Measurements from ENCODE around the gene RPS6KC1. TPM values are rescaled to one million over a fixed set of nuclear protein-coding genes. Genes with fewer than 3 reads are reported as not detected.

The RPS6KC1 gene
- total and polyA plus RNA-seq, 9 of the 15 experiments (the other 6 are each of a cell fraction or from before 2014, with no cell fraction given): 4.3 to 34.6 (median 20.9) TPM

Other genes with a start within 250 kb of the RPS6KC1 start
- gene SPATA45, start 203.6 kb upstream of the RPS6KC1 start, total RNA-seq (2014; rRNA removed): not detected in 2 replicates
- gene SPATA45, start 203.6 kb upstream of the RPS6KC1 start, total RNA-seq (2014; rRNA removed; fragmentation: Illumina TruSeq; extraction: Trizol): not detected in 2 replicates
- not detected in 2 replicates for gene SPATA45, start 203.6 kb upstream of the RPS6KC1 start, total RNA-seq (2015; rRNA removed; fragmentation: Illumina TruSeq; extraction: Trizol)
- gene SPATA45, start 203.6 kb upstream of the RPS6KC1 start, total RNA-seq (2021): not detected in 2 replicates
- gene SPATA45, start 203.6 kb upstream of the RPS6KC1 start, polyA plus RNA-seq (2011; rRNA removed): 0.18 TPM in 1 of 2 replicates, not detected in the other
- not detected in 2 replicates for gene SPATA45, start 203.6 kb upstream of the RPS6KC1 start, polyA plus RNA-seq (2014; fragmentation: Illumina TruSeq; extraction: Trizol)
- not detected for gene SPATA45, start 203.6 kb upstream of the RPS6KC1 start, polyA plus RNA-seq (2014; fragmentation: Nextera tagmentation; extraction: Ambion mirVana)
- not detected in 2 replicates for gene SPATA45, start 203.6 kb upstream of the RPS6KC1 start, polyA plus RNA-seq (2014; rRNA removed)
- gene FLVCR1, start 193.0 kb upstream of the RPS6KC1 start, total RNA-seq (2014; rRNA removed): 7.0 and 9.7 TPM in 2 replicates
- 17.2 and 19.7 TPM in 2 replicates for gene FLVCR1, start 193.0 kb upstream of the RPS6KC1 start, total RNA-seq (2014; rRNA removed; fragmentation: Illumina TruSeq; extraction: Trizol)
- 12.7 and 15.0 TPM in 2 replicates for gene FLVCR1, start 193.0 kb upstream of the RPS6KC1 start, total RNA-seq (2015; rRNA removed; fragmentation: Illumina TruSeq; extraction: Trizol)
- 12.7 and 13.4 TPM in 2 replicates for gene FLVCR1, start 193.0 kb upstream of the RPS6KC1 start, total RNA-seq (2021)
- gene FLVCR1, start 193.0 kb upstream of the RPS6KC1 start, polyA plus RNA-seq (2011; rRNA removed): 18.0 and 19.0 TPM in 2 replicates
- gene FLVCR1, start 193.0 kb upstream of the RPS6KC1 start, polyA plus RNA-seq (2014; fragmentation: Illumina TruSeq; extraction: Trizol): 11.8 and 12.5 TPM in 2 replicates
- 1 to 10 TPM; 5.2 to 5.6 TPM for gene FLVCR1, start 193.0 kb upstream of the RPS6KC1 start, polyA plus RNA-seq (2014; fragmentation: Nextera tagmentation; extraction: Ambion mirVana)
- gene FLVCR1, start 193.0 kb upstream of the RPS6KC1 start, polyA plus RNA-seq (2014; rRNA removed): 7.4 and 9.0 TPM in 2 replicates
- 0.09 TPM in 1 of 2 replicates, not detected in the other for gene VASH2, start 100.7 kb upstream of the RPS6KC1 start, total RNA-seq (2014; rRNA removed)
- 0.06 and 0.11 TPM in 2 replicates for gene VASH2, start 100.7 kb upstream of the RPS6KC1 start, total RNA-seq (2014; rRNA removed; fragmentation: Illumina TruSeq; extraction: Trizol)
- not detected in 2 replicates for gene VASH2, start 100.7 kb upstream of the RPS6KC1 start, total RNA-seq (2015; rRNA removed; fragmentation: Illumina TruSeq; extraction: Trizol)
- 0.13 and 0.40 TPM in 2 replicates for gene VASH2, start 100.7 kb upstream of the RPS6KC1 start, total RNA-seq (2021)
- gene VASH2, start 100.7 kb upstream of the RPS6KC1 start, polyA plus RNA-seq (2011; rRNA removed): 0.03 and 0.07 TPM in 2 replicates
- gene VASH2, start 100.7 kb upstream of the RPS6KC1 start, polyA plus RNA-seq (2014; fragmentation: Illumina TruSeq; extraction: Trizol): 0.04 and 0.07 TPM in 2 replicates
- gene VASH2, start 100.7 kb upstream of the RPS6KC1 start, polyA plus RNA-seq (2014; fragmentation: Nextera tagmentation; extraction: Ambion mirVana): under 1 TPM; 0.06 to 0.14 TPM
- gene VASH2, start 100.7 kb upstream of the RPS6KC1 start, polyA plus RNA-seq (2014; rRNA removed): 0.05 and 0.11 TPM in 2 replicates
- gene ANGEL2, start 35.4 kb upstream of the RPS6KC1 start, total RNA-seq (2014; rRNA removed): 29.3 and 29.9 TPM in 2 replicates
- 30.1 and 32.8 TPM in 2 replicates for gene ANGEL2, start 35.4 kb upstream of the RPS6KC1 start, total RNA-seq (2014; rRNA removed; fragmentation: Illumina TruSeq; extraction: Trizol)
- gene ANGEL2, start 35.4 kb upstream of the RPS6KC1 start, total RNA-seq (2015; rRNA removed; fragmentation: Illumina TruSeq; extraction: Trizol): 29.7 and 33.6 TPM in 2 replicates
- 26.2 and 27.1 TPM in 2 replicates for gene ANGEL2, start 35.4 kb upstream of the RPS6KC1 start, total RNA-seq (2021)
- 30.8 and 34.6 TPM in 2 replicates for gene ANGEL2, start 35.4 kb upstream of the RPS6KC1 start, polyA plus RNA-seq (2011; rRNA removed)
- 15.4 and 16.9 TPM in 2 replicates for gene ANGEL2, start 35.4 kb upstream of the RPS6KC1 start, polyA plus RNA-seq (2014; fragmentation: Illumina TruSeq; extraction: Trizol)
- 10 to 100 TPM in 1 of 2 experiments, 1 to 10 TPM in 1; 6.8 to 10.9 TPM for gene ANGEL2, start 35.4 kb upstream of the RPS6KC1 start, polyA plus RNA-seq (2014; fragmentation: Nextera tagmentation; extraction: Ambion mirVana)
- gene ANGEL2, start 35.4 kb upstream of the RPS6KC1 start, polyA plus RNA-seq (2014; rRNA removed): 16.2 and 22.3 TPM in 2 replicates

All from K562 (cell line).